ENCODE data around the gene MRPS27.

The MRPS27 gene

GRCh38 chr5:72228960-72229359 is 91.1 kb downstream of the MRPS27 start:
- DNase-seq = no peak

GRCh38 chr5:72226950-72227349 is 93.1 kb downstream of the MRPS27 start:
- no peak for DNase-seq

GRCh38 chr5:72225741-72226140 is 94.3 kb downstream of the MRPS27 start:
- DNase-seq = no peak

- no peak for DNase-seq
These were observed 95.0 kb downstream of the MRPS27 start for GRCh38 chr5:72224946-72225463.

GRCh38 chr5:72223371-72223770 is 96.7 kb downstream of the MRPS27 start:
- DNase-seq = no peak

- no peak for DNase-seq
These were observed 97.5 kb downstream of the MRPS27 start for GRCh38 chr5:72222521-72222920.

GRCh38 chr5:72221541-72221940 is 98.5 kb downstream of the MRPS27 start:
- DNase-seq = no peak

GRCh38 chr5:72221099-72221498 is 98.9 kb downstream of the MRPS27 start:
- DNase-seq = no peak

- DNase-seq = no peak
These were observed 103.3 kb downstream of the MRPS27 start for GRCh38 chr5:72216756-72217155.

GRCh38 chr5:72214168-72214567 is 105.9 kb downstream of the MRPS27 start:
- no peak for DNase-seq

- DNase-seq = no peak
These were observed 106.6 kb downstream of the MRPS27 start for GRCh38 chr5:72213482-72213881.

- no peak for DNase-seq
These were observed 107.9 kb downstream of the MRPS27 start for GRCh38 chr5:72212171-72212570.

- DNase-seq = peak; percentile 37
These were observed 109.0 kb downstream of the MRPS27 start for GRCh38 chr5:72210888-72211678.

GRCh38 chr5:72209147-72210115 is 110.6 kb downstream of the MRPS27 start:
- no peak for DNase-seq

- no peak for DNase-seq
These were observed 111.6 kb downstream of the MRPS27 start for GRCh38 chr5:72208324-72208926.

- DNase-seq = no peak
These were observed 113.0 kb downstream of the MRPS27 start for GRCh38 chr5:72206994-72207393.

- no peak for DNase-seq
These were observed 113.9 kb downstream of the MRPS27 start for GRCh38 chr5:72206160-72206559.

GRCh38 chr5:72205431-72206009 is 114.5 kb downstream of the MRPS27 start:
- no peak for DNase-seq

GRCh38 chr5:72204946-72205345 is 115.1 kb downstream of the MRPS27 start:
- DNase-seq = no peak

GRCh38 chr5:72203251-72203845 is 116.7 kb downstream of the MRPS27 start:
- no peak for DNase-seq

GRCh38 chr5:72202331-72202825 is 117.7 kb downstream of the MRPS27 start:
- no peak for DNase-seq

- DNase-seq = no peak
These were observed 120.4 kb downstream of the MRPS27 start for GRCh38 chr5:72199681-72200080.

Measured in left hindlimb (tissue), 1 donor.